ENCODE measurements around the gene CD300LG. TPM values are rescaled to one million over a fixed set of nuclear protein-coding genes. Genes with fewer than 3 reads are reported as not detected.

Gene CD300LG
- total and polyA plus RNA-seq, 2 experiments from 2014 or later, result not detected

DNA sequence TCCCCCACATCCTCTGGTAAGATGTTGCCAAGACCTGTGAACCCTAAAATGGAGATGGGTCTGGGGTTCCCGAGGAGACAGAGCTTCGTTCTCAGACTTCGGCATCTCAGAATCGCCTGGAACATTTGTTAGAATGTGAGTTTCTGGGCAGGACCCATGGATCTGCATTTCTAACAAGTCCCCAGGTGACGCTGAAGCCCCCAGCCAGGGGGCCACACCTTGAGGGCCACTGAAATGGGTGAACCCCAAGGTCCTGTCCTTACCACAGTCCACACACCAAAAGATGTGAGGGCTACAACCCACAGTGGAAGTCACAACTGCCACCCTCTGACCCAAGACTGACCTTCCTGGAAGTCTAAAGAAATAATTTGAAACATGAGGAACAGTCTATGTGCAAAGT is 28.0 kb upstream of the CD300LG start:
- no peak overlapping the region for H2AFZ ChIP-seq
- H3K27ac ChIP-seq, result no peak overlapping the region
- H3K4me3 ChIP-seq, result no peak overlapping the region
- no peaks in the 10 kb centered on the region for H3K9me3 ChIP-seq (ENCODE audit: low read depth)
- H3K79me2 ChIP-seq, result no peaks in the 10 kb centered on the region
- 98% methylated on average over 5 of the region's 5 CpGs for WGBS (ENCODE audit: low lambda C conversion rate, missing lambda C conversion rate)
- peaks cover 3% of the 10 kb centered on the region for H3K4me1 ChIP-seq (ENCODE audit: insufficient read depth)
- H3K27me3 ChIP-seq, result no peaks in the 10 kb centered on the region
- H3K4me2 ChIP-seq, result no peak overlapping the region
- H4K20me1 ChIP-seq (ENCODE audit: insufficient read depth, poor library complexity, severe bottlenecking), result no peaks in the 10 kb centered on the region
- H3K36me3 ChIP-seq (replicated peaks; ENCODE audit: insufficient read depth, low read depth), result no peaks in the 10 kb centered on the region
- TF ChIP-seq EZH2phosphoT487 (IDR thresholded peaks at IDR 0.05; ENCODE audit: low read depth, severe bottlenecking, unreplicated experiment) (no peak), EZH2 (IDR thresholded peaks at IDR 0.05; ENCODE audit: borderline replicate concordance) (no peak), CTCF (IDR thresholded peaks at IDR 0.05; ENCODE audit: poor library complexity) (no peak)
- no peak for DNase-seq (ENCODE audit: low spot score)
- no peaks in the 10 kb centered on the region for H3K9me2 ChIP-seq (replicated peaks; ENCODE audit: insufficient read depth)

- no peak for DNase-seq (ENCODE audit: low spot score)
- H2AFZ ChIP-seq, result no peak overlapping the region
- H3K9me3 ChIP-seq (ENCODE audit: low read depth), result no peaks in the 10 kb centered on the region
- no peak overlapping the region for H3K4me3 ChIP-seq
- no peaks in the 10 kb centered on the region for H3K4me1 ChIP-seq (ENCODE audit: insufficient read depth)
- H3K4me2 ChIP-seq, result no peak overlapping the region
- H4K20me1 ChIP-seq (ENCODE audit: insufficient read depth, poor library complexity, severe bottlenecking), result no peaks in the 10 kb centered on the region
- no peaks in the 10 kb centered on the region for H3K79me2 ChIP-seq
- WGBS (ENCODE audit: low lambda C conversion rate, missing lambda C conversion rate), result 90% methylated on average over 14 of the region's 14 CpGs
- H3K27ac ChIP-seq, result no peak overlapping the region
- no peak for TF ChIP-seq EZH2 (IDR thresholded peaks at IDR 0.05; ENCODE audit: borderline replicate concordance)
- no peak for TF ChIP-seq CTCF (IDR thresholded peaks at IDR 0.05; ENCODE audit: poor library complexity)
- no peak for TF ChIP-seq EZH2phosphoT487 (IDR thresholded peaks at IDR 0.05; ENCODE audit: low read depth, severe bottlenecking, unreplicated experiment)
- no peaks in the 10 kb centered on the region for H3K27me3 ChIP-seq
- no peaks in the 10 kb centered on the region for H3K36me3 ChIP-seq (replicated peaks; ENCODE audit: insufficient read depth, low read depth)
- H3K9me2 ChIP-seq (replicated peaks; ENCODE audit: insufficient read depth), result no peaks in the 10 kb centered on the region
Observed at GRCh38 chr17:43820759-43821158, 26.2 kb upstream of the CD300LG start.

DNA sequence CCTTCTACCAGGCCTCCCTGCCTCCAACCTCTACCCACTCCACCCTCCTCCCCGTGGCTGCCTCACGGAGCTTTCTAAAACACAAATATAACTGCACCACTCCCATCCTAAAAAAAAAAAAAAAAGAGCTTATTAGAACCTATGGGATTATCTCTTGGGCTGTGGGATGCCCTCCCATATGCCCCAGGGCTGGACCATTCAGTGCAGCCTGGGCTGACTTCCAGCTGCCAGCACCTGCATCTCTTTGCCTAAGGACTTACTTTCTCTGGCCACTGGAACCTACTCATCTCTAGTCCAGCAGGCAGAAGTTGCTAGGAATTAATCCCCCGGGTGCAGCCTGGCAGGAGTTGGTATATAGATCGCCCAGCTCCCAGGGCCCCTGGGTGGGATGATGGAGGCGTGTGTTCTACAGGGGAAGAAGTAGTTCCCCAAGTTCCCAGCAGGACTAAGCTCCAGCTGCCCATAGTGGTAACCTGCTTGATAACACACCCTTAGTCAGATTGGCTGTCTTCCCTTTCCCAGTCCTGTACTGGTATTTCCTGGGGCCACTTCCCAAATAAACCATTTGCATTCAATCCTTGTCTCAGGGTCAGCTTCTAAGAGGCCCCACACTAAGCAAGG is 24.3 kb upstream of the CD300LG start:
- no peaks in the 10 kb centered on the region for H3K36me3 ChIP-seq (replicated peaks; ENCODE audit: insufficient read depth, low read depth)
- H3K27ac ChIP-seq, result no peak overlapping the region
- no peaks in the 10 kb centered on the region for H3K27me3 ChIP-seq
- no peaks in the 10 kb centered on the region for H3K9me2 ChIP-seq (replicated peaks; ENCODE audit: insufficient read depth)
- TF ChIP-seq CTCF (IDR thresholded peaks at IDR 0.05; ENCODE audit: poor library complexity) (no peak), EZH2phosphoT487 (IDR thresholded peaks at IDR 0.05; ENCODE audit: low read depth, severe bottlenecking, unreplicated experiment) (no peak), EZH2 (IDR thresholded peaks at IDR 0.05; ENCODE audit: borderline replicate concordance) (no peak)
- H3K79me2 ChIP-seq, result no peaks in the 10 kb centered on the region
- H4K20me1 ChIP-seq (ENCODE audit: insufficient read depth, poor library complexity, severe bottlenecking), result no peaks in the 10 kb centered on the region
- no peaks in the 10 kb centered on the region for H3K9me3 ChIP-seq (ENCODE audit: low read depth)
- DNase-seq (ENCODE audit: low spot score), result no peak
- H3K4me1 ChIP-seq (ENCODE audit: insufficient read depth), result no peaks in the 10 kb centered on the region
- no peak overlapping the region for H3K4me3 ChIP-seq
- no peak overlapping the region for H3K4me2 ChIP-seq
- H2AFZ ChIP-seq, result no peak overlapping the region
- WGBS (ENCODE audit: low lambda C conversion rate, missing lambda C conversion rate), result 90% methylated on average over 4 of the region's 5 CpGs
